Measurements from ENCODE around the gene OR1F1.

DNA sequence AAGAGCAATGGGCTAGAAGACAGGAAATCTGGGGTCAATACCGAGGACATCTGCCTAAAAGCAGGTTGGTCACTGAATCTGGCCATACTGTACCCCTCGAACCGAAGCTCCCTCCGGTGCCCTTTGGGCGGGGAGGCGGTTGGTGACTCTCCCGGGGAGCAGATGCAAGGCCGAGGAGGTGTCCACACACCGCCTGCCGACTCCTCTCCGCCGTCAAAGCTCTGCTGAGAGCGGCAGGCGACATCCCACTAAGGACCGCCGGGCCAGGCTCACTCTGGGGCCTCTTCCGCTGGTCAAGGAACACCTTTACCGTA lies 46.5 kb downstream of the OR1F1 start:
- TF ChIP-seq, protein P1, sequence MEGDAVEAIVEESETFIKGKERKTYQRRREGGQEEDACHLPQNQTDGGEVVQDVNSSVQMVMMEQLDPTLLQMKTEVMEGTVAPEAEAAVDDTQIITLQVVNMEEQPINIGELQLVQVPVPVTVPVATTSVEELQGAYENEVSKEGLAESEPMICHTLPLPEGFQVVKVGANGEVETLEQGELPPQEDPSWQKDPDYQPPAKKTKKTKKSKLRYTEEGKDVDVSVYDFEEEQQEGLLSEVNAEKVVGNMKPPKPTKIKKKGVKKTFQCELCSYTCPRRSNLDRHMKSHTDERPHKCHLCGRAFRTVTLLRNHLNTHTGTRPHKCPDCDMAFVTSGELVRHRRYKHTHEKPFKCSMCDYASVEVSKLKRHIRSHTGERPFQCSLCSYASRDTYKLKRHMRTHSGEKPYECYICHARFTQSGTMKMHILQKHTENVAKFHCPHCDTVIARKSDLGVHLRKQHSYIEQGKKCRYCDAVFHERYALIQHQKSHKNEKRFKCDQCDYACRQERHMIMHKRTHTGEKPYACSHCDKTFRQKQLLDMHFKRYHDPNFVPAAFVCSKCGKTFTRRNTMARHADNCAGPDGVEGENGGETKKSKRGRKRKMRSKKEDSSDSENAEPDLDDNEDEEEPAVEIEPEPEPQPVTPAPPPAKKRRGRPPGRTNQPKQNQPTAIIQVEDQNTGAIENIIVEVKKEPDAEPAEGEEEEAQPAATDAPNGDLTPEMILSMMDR (conservative IDR thresholded peaks at IDR 0.05 in 1 of 2, IDR thresholded peaks at IDR 0.05 in 1 of 2; ENCODE audit: low read depth in 1 of 2, low read length in 2 of 2): no peak
- TF ChIP-seq EZH2 (IDR thresholded peaks at IDR 0.05; ENCODE audit: low read length, missing control alignments): no peak

All from fibroblast of lung (primary cell).